Measurements from ENCODE around the gene LINS1. TPM values are rescaled to one million over a fixed set of nuclear protein-coding genes. Genes with fewer than 3 reads are reported as not detected.

LINS1 gene
- total RNA-seq, 1 donor from 2014 or later: 16.2 TPM

- no peaks in the 10 kb centered on the region for H3K4me1 Mint-ChIP-seq (ENCODE audit: unreplicated experiment)
- H3K27ac Mint-ChIP-seq: no peak overlapping the region
- H3K4me3 Mint-ChIP-seq: no peak overlapping the region
- DNase-seq (ENCODE audit: extremely low spot score, unreplicated experiment): no peak
- H3K9me3 Mint-ChIP-seq: no peaks in the 10 kb centered on the region
- TF ChIP-seq CTCF (conservative IDR thresholded peaks at IDR 0.05): no peak
- peaks cover 16% of the 10 kb centered on the region for H3K36me3 Mint-ChIP-seq
- no peaks in the 10 kb centered on the region for H3K27me3 Mint-ChIP-seq
Measured at GRCh38 chr15:100566850-100567628, 34.9 kb downstream of the LINS1 start.

- H3K27me3 Mint-ChIP-seq: no peaks in the 10 kb centered on the region
- no peak overlapping the region for H3K4me3 Mint-ChIP-seq
- no peak for TF ChIP-seq CTCF (conservative IDR thresholded peaks at IDR 0.05)
- H3K9me3 Mint-ChIP-seq: no peaks in the 10 kb centered on the region
- no peaks in the 10 kb centered on the region for H3K4me1 Mint-ChIP-seq (ENCODE audit: unreplicated experiment)
- DNase-seq (ENCODE audit: extremely low spot score, unreplicated experiment): no peak
- H3K36me3 Mint-ChIP-seq: peaks cover 9% of the 10 kb centered on the region
- peak overlapping the region; percentile 6 for H3K27ac Mint-ChIP-seq
Measured at GRCh38 chr15:100565591-100565990, 36.4 kb downstream of the LINS1 start.

- H3K27ac Mint-ChIP-seq: no peak overlapping the region
Measured at GRCh38 chr15:100560323-100560722, 41.7 kb downstream of the LINS1 start.

GRCh38 chr15:100559330-100559729 lies 42.7 kb downstream of the LINS1 start:
- TF ChIP-seq CTCF (conservative IDR thresholded peaks at IDR 0.05): no peak
- Mint-ChIP-seq H3K4me1 (ENCODE audit: unreplicated experiment) (no peaks in the 10 kb centered on the region), H3K27ac (no peak overlapping the region), H3K9me3 (no peaks in the 10 kb centered on the region), H3K4me3 (no peak overlapping the region), H3K36me3 (peaks cover 7% of the 10 kb centered on the region), H3K27me3 (no peaks in the 10 kb centered on the region)
- no peak for DNase-seq (ENCODE audit: extremely low spot score, unreplicated experiment)

More at GRCh38 chr15:100560323-100560722, 41.7 kb downstream of the LINS1 start:
- Mint-ChIP-seq H3K36me3 (peaks cover 7% of the 10 kb centered on the region), H3K4me3 (no peak overlapping the region), H3K9me3 (no peaks in the 10 kb centered on the region), H3K4me1 (ENCODE audit: unreplicated experiment) (no peaks in the 10 kb centered on the region), H3K27me3 (no peaks in the 10 kb centered on the region)
- DNase-seq (ENCODE audit: extremely low spot score, unreplicated experiment): no peak
- TF ChIP-seq CTCF (conservative IDR thresholded peaks at IDR 0.05): no peak

- TF ChIP-seq CTCF (conservative IDR thresholded peaks at IDR 0.05): no peak
- Mint-ChIP-seq H3K9me3 (no peaks in the 10 kb centered on the region), H3K4me1 (ENCODE audit: unreplicated experiment) (no peaks in the 10 kb centered on the region), H3K4me3 (no peak overlapping the region), H3K27me3 (no peaks in the 10 kb centered on the region), H3K27ac (no peak overlapping the region), H3K36me3 (peaks cover 9% of the 10 kb centered on the region)
- DNase-seq (ENCODE audit: extremely low spot score, unreplicated experiment): no peak
Measured at GRCh38 chr15:100558771-100559254, 43.2 kb downstream of the LINS1 start.

All from type B pancreatic cell (in vitro differentiated cells).